ENCODE measurements around the gene PUS10. TPM values are rescaled to one million over a fixed set of nuclear protein-coding genes. Genes with fewer than 3 reads are reported as not detected.

PUS10 gene
- total and polyA plus RNA-seq, 2 of the 8 experiments (the other 6 are each of a cell fraction or from before 2014, with no cell fraction given), result 1.3 to 3.1 TPM

DNA sequence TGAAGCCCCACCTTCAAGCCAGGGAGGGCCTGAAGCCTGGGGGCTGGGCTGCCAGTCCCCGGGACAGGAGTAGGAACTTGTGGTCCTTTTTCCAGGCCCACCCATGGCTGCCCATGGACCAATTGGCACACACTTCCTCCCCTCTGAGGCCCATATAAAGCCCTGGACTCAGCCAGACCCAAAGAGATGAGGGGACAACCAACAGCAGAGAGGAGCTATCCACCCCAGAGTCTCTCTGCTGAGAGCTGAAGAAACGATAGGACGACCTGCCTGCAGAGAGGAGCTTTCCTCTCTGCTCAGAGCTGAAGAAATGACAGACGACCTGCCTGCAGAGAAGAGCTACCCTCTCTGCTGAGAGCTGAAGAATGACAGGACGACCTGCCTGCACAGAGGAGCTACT is 44.4 kb downstream of the PUS10 start:
- CTCF ChIA-PET (ENCODE audit: partially characterized antibody), result interaction anchor here (0.9 to 1.3 kb wide), 2 partner anchors 25 to 169 kb away, joined by 4 to 8 read pairs; no protein-coding TSS in a partner anchor
- Histone ChIP-seq H4K8ac (ENCODE audit: extremely low read depth, insufficient read depth, low read length) (no peak overlapping the region), H4K20me1 (replicated peaks in 1 of 2; ENCODE audit: control insufficient read depth in 1 of 2, insufficient read depth in 2 of 2, low read length in 2 of 2) (peaks cover 0 to 1% of the 10 kb centered on the region in 2 experiments), H3K4me1 (replicated peaks in 1 of 4; ENCODE audit: control insufficient read depth in 3 of 4, insufficient read depth in 4 of 4, low read length in 3 of 4) (no peaks in the 10 kb centered on the region; a peak in 1 of 7 replicates), H2BK20ac (ENCODE audit: low read length) (no peak overlapping the region), H3K23me2 (ENCODE audit: low read depth, low read length) (no peaks in the 10 kb centered on the region), H3K4me2 (ENCODE audit: insufficient read depth in 1 of 2, low read depth in 2 of 2, low read length in 2 of 2) (no peak overlapping the region), H3K14ac (ENCODE audit: insufficient read length) (no peak overlapping the region), H3K18ac (ENCODE audit: extremely low read depth, low read length) (no peak overlapping the region), H2BK120ac (replicated peaks; ENCODE audit: low read depth, low read length) (no peak overlapping the region), H3K27ac (ENCODE audit: low read depth, low read length) (no peak overlapping the region), H2AFZ (ENCODE audit: low read length) (no peak overlapping the region), H3K56ac (replicated peaks; ENCODE audit: insufficient read length, low read depth, low read length) (no peak overlapping the region), H3K79me1 (ENCODE audit: low read depth, low read length) (no peaks in the 10 kb centered on the region), H4K5ac (ENCODE audit: insufficient read length, low read depth, low read length) (no peak overlapping the region), H4K91ac (replicated peaks; ENCODE audit: insufficient read length, low read length) (no peak overlapping the region), H3K36me3 (ENCODE audit: control insufficient read depth in 2 of 4, insufficient read depth in 4 of 4, low read length in 3 of 4) (no peaks in the 10 kb centered on the region), H2BK5ac (ENCODE audit: low read depth, low read length) (no peak overlapping the region; the same call in 1 of the 2 replicates), H2AK5ac (ENCODE audit: low read depth, low read length) (no peak overlapping the region), H3K9me3 (ENCODE audit: insufficient read depth in 2 of 2, low read depth in 1 of 2, low read length in 1 of 2) (no peaks in the 10 kb centered on the region), H3K9ac (replicated peaks in 1 of 4; ENCODE audit: extremely low read depth in 1 of 4, low read depth in 3 of 4, low read length in 3 of 4) (no peak overlapping the region), H2BK15ac (ENCODE audit: low read length) (no peak overlapping the region), H3K4ac (replicated peaks; ENCODE audit: insufficient read length, low read depth, low read length) (no peak overlapping the region), H3K4me3 (ENCODE audit: extremely low read depth in 1 of 4, insufficient read depth in 2 of 4, low read depth in 3 of 4, low read length in 4 of 4) (no peak overlapping the region), H3K23ac (ENCODE audit: insufficient read length) (no peak overlapping the region), H2BK12ac (ENCODE audit: low read depth, low read length) (no peak overlapping the region), H3K79me2 (ENCODE audit: control insufficient read depth in 1 of 2, insufficient read depth in 2 of 2, low read length in 2 of 2) (no peaks in the 10 kb centered on the region), H3K27me3 (replicated peaks in 1 of 4; ENCODE audit: control insufficient read depth in 3 of 4, extremely low read depth in 1 of 4, insufficient read depth in 3 of 4, low read length in 3 of 4) (no peaks in the 10 kb centered on the region)
- POLR2A ChIA-PET (ENCODE audit: partially characterized antibody), result no interaction called here
- FAIRE-seq (no peak), DNase-seq (ENCODE audit: low read depth in 1 of 2, low spot score in 2 of 2) (no peak)
- WGBS, 2 experiments (ENCODE audit: extremely low coverage in 1 of 2, insufficient coverage in 1 of 2, insufficient read length in 1 of 2, insufficient replicate concordance in 2 of 2, low coverage in 1 of 2, low lambda C conversion rate in 2 of 2, missing lambda C conversion rate in 1 of 2), result 78% methylated on average over 5 of the region's 5 CpGs; no CpG with 5 or more reads in 1 of the 2 experiments
- TF ChIP-seq RNF2 (IDR thresholded peaks at IDR 0.05; ENCODE audit: borderline replicate concordance, low read depth, low read length, missing control alignments, poor library complexity, severe bottlenecking) (no peak), CTBP2 (IDR thresholded peaks at IDR 0.05; ENCODE audit: borderline replicate concordance, insufficient read depth, insufficient read length, low read length) (no peak), CEBPB (IDR thresholded peaks at IDR 0.05; ENCODE audit: low read depth, low read length) (no peak), MAFK (IDR thresholded peaks at IDR 0.05; ENCODE audit: low read depth, low read length) (no peak), TAF7 (optimal IDR thresholded peaks at IDR 0.05; ENCODE audit: borderline replicate concordance, low read depth, low read length) (no peak), SP1 (IDR thresholded peaks at IDR 0.05; ENCODE audit: low read depth, low read length) (no peak), BACH1 (IDR thresholded peaks at IDR 0.05; ENCODE audit: low read length) (no peak), GTF2F1 (IDR thresholded peaks at IDR 0.05; ENCODE audit: borderline replicate concordance, low read depth, low read length) (no peak)
- TF ChIP-seq, protein P1, sequence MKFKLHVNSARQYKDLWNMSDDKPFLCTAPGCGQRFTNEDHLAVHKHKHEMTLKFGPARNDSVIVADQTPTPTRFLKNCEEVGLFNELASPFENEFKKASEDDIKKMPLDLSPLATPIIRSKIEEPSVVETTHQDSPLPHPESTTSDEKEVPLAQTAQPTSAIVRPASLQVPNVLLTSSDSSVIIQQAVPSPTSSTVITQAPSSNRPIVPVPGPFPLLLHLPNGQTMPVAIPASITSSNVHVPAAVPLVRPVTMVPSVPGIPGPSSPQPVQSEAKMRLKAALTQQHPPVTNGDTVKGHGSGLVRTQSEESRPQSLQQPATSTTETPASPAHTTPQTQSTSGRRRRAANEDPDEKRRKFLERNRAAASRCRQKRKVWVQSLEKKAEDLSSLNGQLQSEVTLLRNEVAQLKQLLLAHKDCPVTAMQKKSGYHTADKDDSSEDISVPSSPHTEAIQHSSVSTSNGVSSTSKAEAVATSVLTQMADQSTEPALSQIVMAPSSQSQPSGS (IDR thresholded peaks at IDR 0.05; ENCODE audit: low read length), result no peak
- TF ChIP-seq, protein P2, sequence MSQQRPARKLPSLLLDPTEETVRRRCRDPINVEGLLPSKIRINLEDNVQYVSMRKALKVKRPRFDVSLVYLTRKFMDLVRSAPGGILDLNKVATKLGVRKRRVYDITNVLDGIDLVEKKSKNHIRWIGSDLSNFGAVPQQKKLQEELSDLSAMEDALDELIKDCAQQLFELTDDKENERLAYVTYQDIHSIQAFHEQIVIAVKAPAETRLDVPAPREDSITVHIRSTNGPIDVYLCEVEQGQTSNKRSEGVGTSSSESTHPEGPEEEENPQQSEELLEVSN (IDR thresholded peaks at IDR 0.05), result no peak
